ENCODE data around the gene TTYH2. TPM values are rescaled to one million over a fixed set of nuclear protein-coding genes. Genes with fewer than 3 reads are reported as not detected.

TTYH2 gene
- polyA plus RNA-seq, 1 donor from 2014 or later: 0.58 TPM

- Mint-ChIP-seq H3K27ac (no peak overlapping the region), H3K9me3 (no peaks in the 10 kb centered on the region), H3K36me3 (no peaks in the 10 kb centered on the region), H3K4me3 (no peak overlapping the region), H3K27me3 (peaks cover 11% of the 10 kb centered on the region), H3K4me1 (no peaks in the 10 kb centered on the region)
Observed at GRCh38 chr17:74305865-74306654, 92.7 kb downstream of the TTYH2 start.

- Mint-ChIP-seq H3K4me3 (no peak overlapping the region), H3K9me3 (peaks cover 0 to 5% (median 4%) of the 10 kb centered on the region in 3 donors), H3K36me3 (no peaks in the 10 kb centered on the region), H3K4me1 (no peaks in the 10 kb centered on the region), H3K27me3 (peaks cover 10% of the 10 kb centered on the region), H3K27ac (no peak overlapping the region)
Observed at GRCh38 chr17:74307984-74308773, 94.8 kb downstream of the TTYH2 start.

- H3K9me3 Mint-ChIP-seq: peaks cover 0 to 8% (median 5%) of the 10 kb centered on the region in 3 donors
- H3K4me1 Mint-ChIP-seq: no peaks in the 10 kb centered on the region
- no peak overlapping the region for H3K4me3 Mint-ChIP-seq
- no peak overlapping the region for H3K27ac Mint-ChIP-seq
- H3K36me3 Mint-ChIP-seq: no peaks in the 10 kb centered on the region
- H3K27me3 Mint-ChIP-seq: peaks cover 10% of the 10 kb centered on the region
Observed at GRCh38 chr17:74309902-74310301, 96.5 kb downstream of the TTYH2 start.

Other genes starting within 250 kb of the TTYH2 start
- 2,084 TPM for gene RPL38, start 9.9 kb upstream of the TTYH2 start, polyA plus RNA-seq
- not detected for gene DNAI2, start 60.7 kb downstream of the TTYH2 start, polyA plus RNA-seq
- 0.33 TPM for gene KIF19, start 112.7 kb downstream of the TTYH2 start, polyA plus RNA-seq
- not detected for gene BTBD17, start 148.3 kb downstream of the TTYH2 start, polyA plus RNA-seq
- not detected for gene GPR142, start 153.9 kb downstream of the TTYH2 start, polyA plus RNA-seq
- gene GPRC5C, start 218.5 kb downstream of the TTYH2 start, polyA plus RNA-seq: 0.18 TPM